Smooth muscle cell (in vitro differentiated cells): ENCODE data around the gene ABCC8. TPM values are rescaled to one million over a fixed set of nuclear protein-coding genes. Genes with fewer than 3 reads are reported as not detected.

Experiments
- DNase-seq: peaks from one replicate; lab custom pipeline; 2025; ENCODE audit not compliant: unreplicated experiment; lab: John Stamatoyannopoulos, UW
- H2AFZ ChIP-seq: fragments of 200-600 bp; sonication (generic); 2 replicates; pipeline ENCODE4 v1.6.0; 2016; ENCODE audit warnings: antibody characterized with exemption, low read depth, mild to moderate bottlenecking
- H3F3A ChIP-seq: fragments of 200-600 bp; sonication (generic); 2 replicates; pipeline ENCODE4 v1.6.0; 2017; ENCODE audit warnings: antibody characterized with exemption, low read depth
- H3K27ac ChIP-seq: fragments of 200-600 bp; sonication (generic); 2 replicates; pipeline ENCODE4 v1.5.1; 2016; ENCODE audit warnings: low read depth, mild to moderate bottlenecking
- H3K27me3 ChIP-seq: fragments of 200-600 bp; sonication (generic); 2 replicates; pipeline ENCODE4 v1.6.1; 2016; ENCODE audit warnings: low read depth, mild to moderate bottlenecking
- H3K36me3 ChIP-seq: fragments of 200-600 bp; sonication (generic); 2 replicates; pipeline ENCODE4 v1.5.1; 2016; ENCODE audit warnings: low read depth
- H3K4me1 ChIP-seq: fragments of 200-600 bp; sonication (generic); 2 replicates; pipeline ENCODE4 v1.5.1; 2016; ENCODE audit warnings: low read depth
- H3K4me2 ChIP-seq: fragments of 200-600 bp; sonication (generic); 2 replicates; pipeline ENCODE4 v1.6.0; 2016; ENCODE audit warnings: mild to moderate bottlenecking
- H3K4me3 ChIP-seq: fragments of 200-600 bp; sonication (generic); 2 replicates; pipeline ENCODE4 v1.5.1; 2016; ENCODE audit warnings: mild to moderate bottlenecking
- H3K79me2 ChIP-seq: fragments of 200-600 bp; sonication (generic); 2 replicates; pipeline ENCODE4 v1.6.0; 2016; ENCODE audit warnings: low read depth, mild to moderate bottlenecking
- H3K9ac ChIP-seq: fragments of 200-600 bp; sonication (generic); 2 replicates; pipeline ENCODE4 v1.6.0; 2016; ENCODE audit warnings: low read depth
- H3K9me3 ChIP-seq: fragments of 200-600 bp; sonication (generic); replicated peaks from 2 replicates; pipeline ENCODE4 v1.5.1; 2016; ENCODE audit warnings: low read depth
- H4K20me1 ChIP-seq: fragments of 200-600 bp; sonication (generic); 2 replicates; pipeline ENCODE4 v1.6.0; 2016; ENCODE audit warnings: low read depth
- CTCF ChIP-seq: fragments of 200-600 bp; sonication (generic); IDR thresholded peaks from 2 replicates; pipeline ENCODE4 v1.5.1; 2017; ENCODE audit warnings: borderline replicate concordance, mild to moderate bottlenecking, antibody characterized with exemption; ENCODE audit not compliant: insufficient read depth, poor library complexity, severe bottlenecking
- WGBS: methylation state at CpG from one replicate; pipeline ENCODE4 v1.1.7; 2016; ENCODE audit warnings: low lambda C conversion rate; 5-methylcytosine and 5-hydroxymethylcytosine counted together
- polyA plus RNA-seq: library from polyadenylated mRNA; unstranded; fragments of >200 nt; fragmentation: Nextera tagmentation; extraction: Ambion mirVana; gene quantifications from 2 replicates; pipeline ENCODE4 v1.2.1, GENCODE V29; 2016
- total RNA-seq: library from RNA; depleted of rRNA; stranded (reverse); fragments of >200 nt; gene quantifications from 2 replicates; pipeline ENCODE4 v1.2.3, GENCODE V29; 2014

Gene ABCC8
- total and polyA plus RNA-seq, 2 experiments from 2014 or later: not detected

GRCh38 chr11:17460406-17460805 is 16.2 kb downstream of the ABCC8 start:
- Histone ChIP-seq H4K20me1 (no peaks in the 10 kb centered on the region), H3K79me2 (no peaks in the 10 kb centered on the region), H3K27ac (no peak overlapping the region), H3F3A (no peaks in the 10 kb centered on the region), H3K9me3 (no peaks in the 10 kb centered on the region), H3K9ac (no peak overlapping the region), H3K4me2 (no peak overlapping the region), H3K27me3 (peaks cover 29% of the 10 kb centered on the region), H3K4me3 (no peak overlapping the region), H3K4me1 (no peaks in the 10 kb centered on the region), H2AFZ (no peak overlapping the region), H3K36me3 (no peaks in the 10 kb centered on the region)
- 94% methylated on average over 11 of the region's 12 CpGs for WGBS
- TF ChIP-seq CTCF: no peak
- no peak for DNase-seq

- no peaks in the 10 kb centered on the region for H4K20me1 ChIP-seq
- no peaks in the 10 kb centered on the region for H3K4me1 ChIP-seq
- no peak for TF ChIP-seq CTCF
- H3K4me2 ChIP-seq: no peak overlapping the region
- H3K9me3 ChIP-seq: no peaks in the 10 kb centered on the region
- DNase-seq: no peak
- no peak overlapping the region for H3K9ac ChIP-seq
- H3K27ac ChIP-seq: no peak overlapping the region
- no peak overlapping the region for H3K4me3 ChIP-seq
- H3K79me2 ChIP-seq: no peaks in the 10 kb centered on the region
- H3K27me3 ChIP-seq: peaks cover 23% of the 10 kb centered on the region
- H2AFZ ChIP-seq: no peak overlapping the region
- no peaks in the 10 kb centered on the region for H3K36me3 ChIP-seq
- WGBS: 82% methylated on average over 9 of the region's 9 CpGs
- H3F3A ChIP-seq: no peaks in the 10 kb centered on the region
These were observed 17.3 kb downstream of the ABCC8 start for GRCh38 chr11:17459236-17459896.

- H3K9me3 ChIP-seq: no peaks in the 10 kb centered on the region
- 61% methylated on average over 8 of the region's 8 CpGs for WGBS
- no peaks in the 10 kb centered on the region for H3F3A ChIP-seq
- H3K9ac ChIP-seq: no peak overlapping the region
- no peak for TF ChIP-seq CTCF
- no peaks in the 10 kb centered on the region for H3K36me3 ChIP-seq
- H3K4me2 ChIP-seq: no peak overlapping the region
- H3K4me1 ChIP-seq: no peaks in the 10 kb centered on the region
- no peaks in the 10 kb centered on the region for H3K79me2 ChIP-seq
- no peak for DNase-seq
- H3K27me3 ChIP-seq: peaks cover 17% of the 10 kb centered on the region
- no peak overlapping the region for H3K27ac ChIP-seq
- no peak overlapping the region for H2AFZ ChIP-seq
- H4K20me1 ChIP-seq: no peaks in the 10 kb centered on the region
- H3K4me3 ChIP-seq: no peak overlapping the region
These were observed 18.4 kb downstream of the ABCC8 start for GRCh38 chr11:17458268-17458667.
